GM12875 (cell line): Measurements from ENCODE around the gene NIPSNAP3A.
A peak's percentile ranks its signal among the peaks of the same experiment; 100 is the strongest.

Experiments used
- H3K4me3 ChIP-seq: one replicate; pipeline ENCODE4 v1.5.1; 2011; ENCODE audit warnings: low read depth, low read length, control low read depth
- TF ChIP-seq, protein P1 (sequence below): IDR thresholded peaks from 2 replicates; pipeline ENCODE4 v1.5.1; 2011; ENCODE audit warnings: low read depth, mild to moderate bottlenecking, control low read depth, inconsistent platforms, low read length, moderate library complexity, borderline replicate concordance; ENCODE audit not compliant: insufficient read depth

The NIPSNAP3A gene

GRCh38 chr9:104774132-104774531 is 26.6 kb downstream of the NIPSNAP3A start:
- TF ChIP-seq, protein P1, sequence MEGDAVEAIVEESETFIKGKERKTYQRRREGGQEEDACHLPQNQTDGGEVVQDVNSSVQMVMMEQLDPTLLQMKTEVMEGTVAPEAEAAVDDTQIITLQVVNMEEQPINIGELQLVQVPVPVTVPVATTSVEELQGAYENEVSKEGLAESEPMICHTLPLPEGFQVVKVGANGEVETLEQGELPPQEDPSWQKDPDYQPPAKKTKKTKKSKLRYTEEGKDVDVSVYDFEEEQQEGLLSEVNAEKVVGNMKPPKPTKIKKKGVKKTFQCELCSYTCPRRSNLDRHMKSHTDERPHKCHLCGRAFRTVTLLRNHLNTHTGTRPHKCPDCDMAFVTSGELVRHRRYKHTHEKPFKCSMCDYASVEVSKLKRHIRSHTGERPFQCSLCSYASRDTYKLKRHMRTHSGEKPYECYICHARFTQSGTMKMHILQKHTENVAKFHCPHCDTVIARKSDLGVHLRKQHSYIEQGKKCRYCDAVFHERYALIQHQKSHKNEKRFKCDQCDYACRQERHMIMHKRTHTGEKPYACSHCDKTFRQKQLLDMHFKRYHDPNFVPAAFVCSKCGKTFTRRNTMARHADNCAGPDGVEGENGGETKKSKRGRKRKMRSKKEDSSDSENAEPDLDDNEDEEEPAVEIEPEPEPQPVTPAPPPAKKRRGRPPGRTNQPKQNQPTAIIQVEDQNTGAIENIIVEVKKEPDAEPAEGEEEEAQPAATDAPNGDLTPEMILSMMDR = no peak
- H3K4me3 ChIP-seq = peak overlapping the region; percentile 48

- TF ChIP-seq, protein P1 = no peak
- peak overlapping the region; percentile 48 for H3K4me3 ChIP-seq
Measured at GRCh38 chr9:104774831-104775573, 27.5 kb downstream of the NIPSNAP3A start.

- no peak overlapping the region for H3K4me3 ChIP-seq
- TF ChIP-seq, protein P1 = no peak
Measured at GRCh38 chr9:104775574-104775936, 28.1 kb downstream of the NIPSNAP3A start.

GRCh38 chr9:104775976-104776375 is 28.5 kb downstream of the NIPSNAP3A start:
- H3K4me3 ChIP-seq = no peak overlapping the region
- TF ChIP-seq, protein P1 = no peak

DNA sequence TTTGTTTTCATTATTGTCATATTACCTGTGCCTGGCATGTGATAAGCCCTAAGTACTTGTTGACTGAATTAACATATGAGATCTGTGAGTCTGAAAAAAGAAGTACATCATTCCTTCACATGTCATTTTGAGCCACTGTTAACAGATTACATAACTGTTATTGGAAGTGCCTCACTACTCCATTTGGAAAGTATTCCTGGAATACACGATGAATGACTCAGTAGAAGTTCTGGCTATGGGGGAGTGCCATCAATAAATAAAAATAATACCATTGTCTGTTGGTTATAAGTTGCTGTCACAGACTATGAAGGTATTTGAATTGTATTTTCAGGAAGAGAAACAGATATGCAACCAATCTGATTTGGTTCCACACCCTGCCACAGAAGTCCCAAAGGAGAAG is 29.3 kb downstream of the NIPSNAP3A start:
- TF ChIP-seq, protein P1 = no peak
- H3K4me3 ChIP-seq = no peak overlapping the region

GRCh38 chr9:104778802-104779201 is 31.3 kb downstream of the NIPSNAP3A start:
- H3K4me3 ChIP-seq = no peak overlapping the region
- TF ChIP-seq, protein P1 = no peak

DNA sequence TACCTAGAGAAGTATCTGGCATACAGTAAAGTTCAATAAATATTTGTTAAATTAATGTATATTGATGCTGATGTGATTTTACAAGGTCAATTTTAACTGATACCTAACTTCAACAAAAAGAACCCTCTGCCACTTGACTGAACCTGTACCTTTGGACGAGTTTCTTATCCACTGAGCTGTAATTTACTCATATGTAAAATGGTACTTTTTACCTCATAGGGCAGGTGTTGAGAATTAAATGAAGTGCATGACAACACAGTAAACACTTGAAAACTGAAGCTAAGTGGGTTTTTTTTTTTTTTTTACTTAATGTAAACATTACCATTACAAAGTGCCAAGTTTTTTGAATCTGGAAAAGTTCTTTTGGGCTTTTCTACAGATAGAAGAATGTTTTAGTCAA is 31.9 kb downstream of the NIPSNAP3A start:
- TF ChIP-seq, protein P1 = no peak
- no peak overlapping the region for H3K4me3 ChIP-seq
